SK-N-SH treated with all-trans-retinoic acid at 6 μM for 48 hours (cell line): ENCODE results near the gene ZSCAN1.

Experiments used
- ATAC-seq: fragments of 200-7000 bp; cut with Tn5 transposase; 3 replicates; pipeline ENCODE4 v1.9.1; 2020; ENCODE audit warnings: mild to moderate bottlenecking, moderate library complexity
- ARNTL ChIP-seq: fragments of 450-650 bp; formaldehyde crosslinking; IDR thresholded peaks from 2 replicates; pipeline ENCODE4 v1.5.0; 2020; ENCODE audit warnings: low read depth, mild to moderate bottlenecking, moderate library complexity, borderline replicate concordance
- BACH2 ChIP-seq: fragments of 250-450 bp; sonication (Bioruptor Pico); IDR thresholded peaks from 2 replicates; pipeline ENCODE4 v1.9.0; 2021; ENCODE audit warnings: mild to moderate bottlenecking, borderline replicate concordance
- CSDC2 ChIP-seq: fragments of 250-450 bp; sonication (Bioruptor Pico); IDR thresholded peaks from 2 replicates; pipeline ENCODE4 v1.5.0; 2020; ENCODE audit warnings: mild to moderate bottlenecking, moderate library complexity
- GLIS3 ChIP-seq: fragments of 250-450 bp; sonication (Bioruptor Pico); IDR thresholded peaks from 2 replicates; pipeline ENCODE4 v1.5.0; 2020; ENCODE audit warnings: mild to moderate bottlenecking, moderate library complexity
- ISL1 ChIP-seq: fragments of 250-450 bp; sonication (Bioruptor Pico); IDR thresholded peaks from 2 replicates; pipeline ENCODE4 v2.1.2; 2022; ENCODE audit warnings: mild to moderate bottlenecking, moderate library complexity
- OSR1 ChIP-seq: fragments of 250-450 bp; sonication (Bioruptor Pico); IDR thresholded peaks from 2 replicates; pipeline ENCODE4 v1.8.0; 2022; ENCODE audit warnings: moderate library complexity, mild to moderate bottlenecking, inconsistent platforms
- PPARA ChIP-seq: fragments of 250-450 bp; sonication (Bioruptor Pico); IDR thresholded peaks from 2 replicates; pipeline ENCODE4 v1.5.0; 2020; ENCODE audit warnings: mild to moderate bottlenecking, borderline replicate concordance
- RARB ChIP-seq: fragments of 250-450 bp; sonication (Bioruptor Pico); IDR thresholded peaks from 2 replicates; pipeline ENCODE4 v1.8.0; 2021; ENCODE audit warnings: mild to moderate bottlenecking, moderate library complexity
- SNAI2 ChIP-seq: fragments of 250-450 bp; sonication (Bioruptor Pico); IDR thresholded peaks from 2 replicates; pipeline ENCODE4 v1.5.0; 2020; ENCODE audit warnings: mild to moderate bottlenecking, moderate library complexity
- TCF4 ChIP-seq: fragments of 250-450 bp; sonication (Bioruptor Pico); IDR thresholded peaks from 2 replicates; pipeline ENCODE4 v1.8.0; 2021; ENCODE audit warnings: mild to moderate bottlenecking, moderate library complexity, borderline replicate concordance
- TOX ChIP-seq: fragments of 250-450 bp; sonication (Bioruptor Pico); IDR thresholded peaks from 2 replicates; pipeline ENCODE4 v1.8.0; 2021; ENCODE audit warnings: mild to moderate bottlenecking, moderate library complexity, borderline replicate concordance
- ZC3H10 ChIP-seq: fragments of 250-450 bp; sonication (Bioruptor Pico); IDR thresholded peaks from 2 replicates; pipeline ENCODE4 v1.5.1; 2021; ENCODE audit warnings: mild to moderate bottlenecking, moderate library complexity
- ZFP3 ChIP-seq: fragments of 250-450 bp; sonication (Bioruptor Pico); IDR thresholded peaks from 2 replicates; pipeline ENCODE4 v1.5.0; 2020; ENCODE audit warnings: mild to moderate bottlenecking, moderate library complexity
- ZFP30 ChIP-seq: fragments of 450-650 bp; formaldehyde crosslinking; IDR thresholded peaks from 2 replicates; pipeline ENCODE4 v1.5.0; 2022; ENCODE audit warnings: mild to moderate bottlenecking, moderate library complexity
- ZNF565 ChIP-seq: fragments of 450-650 bp; formaldehyde crosslinking; conservative IDR thresholded peaks from 2 replicates; pipeline ENCODE4 v1.5.0; 2020; ENCODE audit warnings: low read depth, mild to moderate bottlenecking, moderate library complexity
- ZNF70 ChIP-seq: fragments of 450-650 bp; formaldehyde crosslinking; IDR thresholded peaks from 2 replicates; pipeline ENCODE4 v1.5.0; 2020; ENCODE audit warnings: mild to moderate bottlenecking, moderate library complexity
- ZNF8 ChIP-seq: fragments of 450-650 bp; formaldehyde crosslinking; IDR thresholded peaks from 2 replicates; pipeline ENCODE4 v1.5.0; 2020; ENCODE audit warnings: mild to moderate bottlenecking, moderate library complexity
- TF ChIP-seq, protein P1 (sequence below): fragments of 250-450 bp; sonication (Bioruptor Pico); IDR thresholded peaks from 2 replicates; pipeline ENCODE4 v1.5.1; 2021; ENCODE audit warnings: mild to moderate bottlenecking, moderate library complexity
- TF ChIP-seq, protein P2 (sequence below): fragments of 250-450 bp; sonication (Bioruptor Pico); IDR thresholded peaks from 2 replicates; pipeline ENCODE4 v1.5.0; 2020; ENCODE audit warnings: mild to moderate bottlenecking, moderate library complexity
- TF ChIP-seq, protein P3 (sequence below): fragments of 250-450 bp; sonication (Bioruptor Pico); IDR thresholded peaks from 2 replicates; pipeline ENCODE4 v1.5.1; 2020; ENCODE audit warnings: low read depth, mild to moderate bottlenecking, moderate library complexity
- TF ChIP-seq, protein P4 (sequence below): fragments of 250-450 bp; sonication (Bioruptor Pico); IDR thresholded peaks from 2 replicates; pipeline ENCODE4 v1.8.0; 2020; ENCODE audit warnings: mild to moderate bottlenecking, moderate library complexity, borderline replicate concordance
- TF ChIP-seq, protein P5 (sequence below): fragments of 250-450 bp; sonication (Bioruptor Pico); IDR thresholded peaks from 2 replicates; pipeline ENCODE4 v1.8.0; 2021; ENCODE audit warnings: low read depth, mild to moderate bottlenecking, moderate library complexity, borderline replicate concordance

ZSCAN1 gene

DNA sequence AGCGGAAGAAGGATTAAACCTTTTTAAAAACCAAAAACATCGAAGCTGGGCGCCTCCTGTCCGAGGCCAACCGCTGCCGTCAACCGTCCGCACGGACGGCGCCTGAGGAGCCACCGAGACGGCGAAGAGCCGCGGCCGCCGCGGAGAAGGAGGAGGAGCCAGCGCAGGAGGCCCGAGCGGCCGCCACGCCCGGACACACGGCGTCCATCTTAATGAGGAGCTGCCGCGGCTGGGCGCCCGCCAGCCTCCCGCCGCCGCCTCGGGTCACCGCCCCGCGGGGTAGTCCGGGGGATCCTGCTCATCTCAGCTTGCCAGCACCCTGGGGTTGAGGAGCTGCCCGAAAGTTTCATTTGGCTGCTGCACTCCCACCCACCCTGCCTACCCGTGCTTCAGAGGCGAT is 10.6 kb downstream of the ZSCAN1 start:
- ATAC-seq = no peak

DNA sequence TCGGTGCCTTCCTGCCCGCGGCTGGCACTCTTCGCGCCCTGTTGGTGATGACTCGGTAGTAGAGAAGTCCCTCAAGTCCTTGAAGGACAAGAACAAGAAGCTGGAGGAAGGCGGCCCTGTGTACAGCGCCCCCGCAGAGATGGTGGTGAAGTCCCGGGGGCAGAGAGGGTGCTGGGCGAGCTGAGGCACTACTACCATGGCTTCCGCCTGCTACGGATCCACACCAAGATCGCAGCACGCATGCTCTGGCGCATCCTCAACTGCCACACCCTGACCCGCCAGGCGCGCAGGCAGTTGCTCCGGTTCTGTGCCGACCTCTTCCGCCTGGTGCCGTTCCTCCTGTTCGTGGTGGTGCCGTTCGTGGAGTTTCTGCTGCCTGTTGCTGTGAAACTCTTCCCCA is 11.1 kb downstream of the ZSCAN1 start:
- ATAC-seq = no peak
- TF ChIP-seq OSR1 (no peak), ZFP3 (CRISPR knock-in tag) (no peak), ZNF565 (CRISPR knock-in tag) (no peak), SNAI2 (CRISPR knock-in tag) (no peak), ARNTL (no peak), TCF4 (CRISPR knock-in tag) (no peak), ZFP30 (CRISPR knock-in tag) (no peak), BACH2 (CRISPR knock-in tag) (no peak), CSDC2 (CRISPR knock-in tag) (no peak)
- TF ChIP-seq, protein P1, sequence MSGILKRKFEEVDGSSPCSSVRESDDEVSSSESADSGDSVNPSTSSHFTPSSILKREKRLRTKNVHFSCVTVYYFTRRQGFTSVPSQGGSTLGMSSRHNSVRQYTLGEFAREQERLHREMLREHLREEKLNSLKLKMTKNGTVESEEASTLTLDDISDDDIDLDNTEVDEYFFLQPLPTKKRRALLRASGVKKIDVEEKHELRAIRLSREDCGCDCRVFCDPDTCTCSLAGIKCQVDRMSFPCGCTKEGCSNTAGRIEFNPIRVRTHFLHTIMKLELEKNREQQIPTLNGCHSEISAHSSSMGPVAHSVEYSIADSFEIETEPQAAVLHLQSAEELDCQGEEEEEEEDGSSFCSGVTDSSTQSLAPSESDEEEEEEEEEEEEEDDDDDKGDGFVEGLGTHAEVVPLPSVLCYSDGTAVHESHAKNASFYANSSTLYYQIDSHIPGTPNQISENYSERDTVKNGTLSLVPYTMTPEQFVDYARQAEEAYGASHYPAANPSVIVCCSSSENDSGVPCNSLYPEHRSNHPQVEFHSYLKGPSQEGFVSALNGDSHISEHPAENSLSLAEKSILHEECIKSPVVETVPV (CRISPR knock-in tag) = no peak
- TF ChIP-seq, protein P2, sequence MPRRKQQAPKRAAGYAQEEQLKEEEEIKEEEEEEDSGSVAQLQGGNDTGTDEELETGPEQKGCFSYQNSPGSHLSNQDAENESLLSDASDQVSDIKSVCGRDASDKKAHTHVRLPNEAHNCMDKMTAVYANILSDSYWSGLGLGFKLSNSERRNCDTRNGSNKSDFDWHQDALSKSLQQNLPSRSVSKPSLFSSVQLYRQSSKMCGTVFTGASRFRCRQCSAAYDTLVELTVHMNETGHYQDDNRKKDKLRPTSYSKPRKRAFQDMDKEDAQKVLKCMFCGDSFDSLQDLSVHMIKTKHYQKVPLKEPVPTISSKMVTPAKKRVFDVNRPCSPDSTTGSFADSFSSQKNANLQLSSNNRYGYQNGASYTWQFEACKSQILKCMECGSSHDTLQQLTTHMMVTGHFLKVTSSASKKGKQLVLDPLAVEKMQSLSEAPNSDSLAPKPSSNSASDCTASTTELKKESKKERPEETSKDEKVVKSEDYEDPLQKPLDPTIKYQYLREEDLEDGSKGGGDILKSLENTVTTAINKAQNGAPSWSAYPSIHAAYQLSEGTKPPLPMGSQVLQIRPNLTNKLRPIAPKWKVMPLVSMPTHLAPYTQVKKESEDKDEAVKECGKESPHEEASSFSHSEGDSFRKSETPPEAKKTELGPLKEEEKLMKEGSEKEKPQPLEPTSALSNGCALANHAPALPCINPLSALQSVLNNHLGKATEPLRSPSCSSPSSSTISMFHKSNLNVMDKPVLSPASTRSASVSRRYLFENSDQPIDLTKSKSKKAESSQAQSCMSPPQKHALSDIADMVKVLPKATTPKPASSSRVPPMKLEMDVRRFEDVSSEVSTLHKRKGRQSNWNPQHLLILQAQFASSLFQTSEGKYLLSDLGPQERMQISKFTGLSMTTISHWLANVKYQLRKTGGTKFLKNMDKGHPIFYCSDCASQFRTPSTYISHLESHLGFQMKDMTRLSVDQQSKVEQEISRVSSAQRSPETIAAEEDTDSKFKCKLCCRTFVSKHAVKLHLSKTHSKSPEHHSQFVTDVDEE = no peak

More for the DNA sequence above, 10.6 kb downstream of the ZSCAN1 start:
- no peak for TF ChIP-seq ZNF8 (CRISPR knock-in tag)
- no peak for TF ChIP-seq ZFP30 (CRISPR knock-in tag)

DNA sequence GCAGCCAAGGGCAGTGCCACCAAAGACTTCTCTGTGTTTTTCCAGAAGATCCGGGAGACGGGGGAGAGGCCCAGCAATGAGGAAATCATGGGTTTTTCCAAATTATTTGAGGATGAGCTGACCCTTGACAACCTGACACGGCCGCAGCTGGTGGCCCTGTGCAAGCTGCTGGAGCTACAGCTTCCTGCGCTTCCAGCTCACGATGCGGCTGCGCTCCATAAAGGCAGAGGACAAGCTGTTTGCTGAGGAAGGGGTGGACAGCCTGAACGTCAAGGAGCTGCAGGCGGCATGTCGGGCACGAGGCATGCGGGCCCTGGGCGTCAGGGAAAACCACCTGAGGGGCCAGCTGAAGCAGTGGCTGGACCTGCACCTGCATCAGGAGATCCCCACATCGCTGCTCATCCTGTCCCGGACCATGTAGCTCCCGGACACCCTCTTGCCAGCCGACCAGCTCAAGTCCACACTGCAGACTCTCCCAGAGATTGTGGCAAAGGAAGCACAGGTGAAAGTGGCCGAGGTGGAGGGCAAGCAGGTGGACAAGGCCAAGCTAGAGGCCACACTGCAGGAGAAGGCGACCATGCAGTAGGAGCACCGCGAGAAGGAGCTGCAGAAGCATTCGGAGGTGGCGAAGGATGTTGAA is 11.7 kb downstream of the ZSCAN1 start:
- TF ChIP-seq ZNF565 (CRISPR knock-in tag) = no peak
- TF ChIP-seq, protein P3, sequence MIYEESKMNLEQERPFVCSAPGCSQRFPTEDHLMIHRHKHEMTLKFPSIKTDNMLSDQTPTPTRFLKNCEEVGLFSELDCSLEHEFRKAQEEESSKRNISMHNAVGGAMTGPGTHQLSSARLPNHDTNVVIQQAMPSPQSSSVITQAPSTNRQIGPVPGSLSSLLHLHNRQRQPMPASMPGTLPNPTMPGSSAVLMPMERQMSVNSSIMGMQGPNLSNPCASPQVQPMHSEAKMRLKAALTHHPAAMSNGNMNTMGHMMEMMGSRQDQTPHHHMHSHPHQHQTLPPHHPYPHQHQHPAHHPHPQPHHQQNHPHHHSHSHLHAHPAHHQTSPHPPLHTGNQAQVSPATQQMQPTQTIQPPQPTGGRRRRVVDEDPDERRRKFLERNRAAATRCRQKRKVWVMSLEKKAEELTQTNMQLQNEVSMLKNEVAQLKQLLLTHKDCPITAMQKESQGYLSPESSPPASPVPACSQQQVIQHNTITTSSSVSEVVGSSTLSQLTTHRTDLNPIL = no peak
- no peak for TF ChIP-seq OSR1
- TF ChIP-seq ISL1 (CRISPR knock-in tag) = no peak
- no peak for TF ChIP-seq ZNF8 (CRISPR knock-in tag)
- TF ChIP-seq ARNTL = no peak
- no peak for TF ChIP-seq GLIS3
- TF ChIP-seq ZFP30 (CRISPR knock-in tag) = no peak
- no peak for TF ChIP-seq PPARA
- TF ChIP-seq, protein P1 (CRISPR knock-in tag) = no peak
- no peak for TF ChIP-seq ZNF70 (CRISPR knock-in tag)
- no peak for TF ChIP-seq TCF4 (CRISPR knock-in tag)
- TF ChIP-seq TOX (CRISPR knock-in tag) = no peak
- ATAC-seq = no peak

DNA sequence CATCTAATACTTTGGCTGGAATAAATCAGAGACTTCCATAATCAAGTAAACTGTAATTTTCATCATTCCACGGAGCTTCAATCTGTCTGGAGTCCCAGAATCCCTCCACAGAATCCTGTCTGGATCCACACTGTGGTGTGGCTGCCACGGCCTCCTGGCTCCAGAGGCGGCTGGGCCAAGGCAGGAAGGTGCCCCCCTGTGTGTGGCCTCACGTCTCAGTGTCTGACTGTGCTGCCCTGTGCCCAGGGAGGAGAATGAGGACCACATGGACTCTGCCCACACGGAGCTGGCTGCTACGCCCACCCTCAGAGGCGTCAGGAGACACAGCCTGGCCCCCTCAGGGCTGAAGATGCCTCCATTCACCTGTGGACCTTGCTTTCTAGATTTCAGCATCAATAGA is 13.0 kb downstream of the ZSCAN1 start:
- ATAC-seq = no peak
- TF ChIP-seq SNAI2 (CRISPR knock-in tag) (no peak), ZFP3 (CRISPR knock-in tag) (no peak), TCF4 (CRISPR knock-in tag) (no peak), TOX (CRISPR knock-in tag) (no peak), RARB (CRISPR knock-in tag) (no peak), CSDC2 (CRISPR knock-in tag) (no peak), ZC3H10 (CRISPR knock-in tag) (no peak)
- TF ChIP-seq, protein P4, sequence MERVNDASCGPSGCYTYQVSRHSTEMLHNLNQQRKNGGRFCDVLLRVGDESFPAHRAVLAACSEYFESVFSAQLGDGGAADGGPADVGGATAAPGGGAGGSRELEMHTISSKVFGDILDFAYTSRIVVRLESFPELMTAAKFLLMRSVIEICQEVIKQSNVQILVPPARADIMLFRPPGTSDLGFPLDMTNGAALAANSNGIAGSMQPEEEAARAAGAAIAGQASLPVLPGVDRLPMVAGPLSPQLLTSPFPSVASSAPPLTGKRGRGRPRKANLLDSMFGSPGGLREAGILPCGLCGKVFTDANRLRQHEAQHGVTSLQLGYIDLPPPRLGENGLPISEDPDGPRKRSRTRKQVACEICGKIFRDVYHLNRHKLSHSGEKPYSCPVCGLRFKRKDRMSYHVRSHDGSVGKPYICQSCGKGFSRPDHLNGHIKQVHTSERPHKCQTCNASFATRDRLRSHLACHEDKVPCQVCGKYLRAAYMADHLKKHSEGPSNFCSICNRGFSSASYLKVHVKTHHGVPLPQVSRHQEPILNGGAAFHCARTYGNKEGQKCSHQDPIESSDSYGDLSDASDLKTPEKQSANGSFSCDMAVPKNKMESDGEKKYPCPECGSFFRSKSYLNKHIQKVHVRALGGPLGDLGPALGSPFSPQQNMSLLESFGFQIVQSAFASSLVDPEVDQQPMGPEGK = no peak
- TF ChIP-seq, protein P3 = no peak
- TF ChIP-seq, protein P5, sequence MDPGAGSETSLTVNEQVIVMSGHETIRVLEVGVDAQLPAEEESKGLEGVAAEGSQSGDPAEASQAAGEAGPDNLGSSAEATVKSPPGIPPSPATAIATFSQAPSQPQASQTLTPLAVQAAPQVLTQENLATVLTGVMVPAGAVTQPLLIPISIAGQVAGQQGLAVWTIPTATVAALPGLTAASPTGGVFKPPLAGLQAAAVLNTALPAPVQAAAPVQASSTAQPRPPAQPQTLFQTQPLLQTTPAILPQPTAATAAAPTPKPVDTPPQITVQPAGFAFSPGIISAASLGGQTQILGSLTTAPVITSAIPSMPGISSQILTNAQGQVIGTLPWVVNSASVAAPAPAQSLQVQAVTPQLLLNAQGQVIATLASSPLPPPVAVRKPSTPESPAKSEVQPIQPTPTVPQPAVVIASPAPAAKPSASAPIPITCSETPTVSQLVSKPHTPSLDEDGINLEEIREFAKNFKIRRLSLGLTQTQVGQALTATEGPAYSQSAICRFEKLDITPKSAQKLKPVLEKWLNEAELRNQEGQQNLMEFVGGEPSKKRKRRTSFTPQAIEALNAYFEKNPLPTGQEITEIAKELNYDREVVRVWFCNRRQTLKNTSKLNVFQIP (CRISPR knock-in tag) = no peak
